Activated CD4-positive, CD25-positive, alpha-beta regulatory T cell treated with anti-CD3 and anti-CD28 coated beads, Interleukin-2, amount 50 U/mL, for 24 hours (primary cell): ENCODE data around the gene ARL6IP5.

ENCODE experiments used
- ATAC-seq, 2 donors: fragments of 150-1000 bp; cut with Tn5 transposase; one replicate each; pipeline ENCODE4 v1.10.0; 2021; ENCODE audit warnings: mild to moderate bottlenecking in 1 of 2, moderate library complexity in 1 of 2

Gene ARL6IP5

GRCh38 chr3:69084326-69085167 is at the start of gene ARL6IP5:
Gene ARL6IP5 (plus strand): TSS chr3:69084937. CDS start chr3:69085048, 111 bp downstream.
- ATAC-seq, result peak; percentile 43 to 47

GRCh38 chr3:69044608-69045007 is 40.1 kb upstream of the ARL6IP5 start:
- ATAC-seq, result no peak

- no peak for ATAC-seq
These were observed 35.7 kb upstream of the ARL6IP5 start for GRCh38 chr3:69048990-69049389.

GRCh38 chr3:69051756-69052471 is 32.8 kb upstream of the ARL6IP5 start, which contains the start of gene TMF1:
Gene TMF1 (minus strand): TSS chr3:69052333. CDS start chr3:69052086, 247 bp downstream.
- peak; percentile 95 for ATAC-seq

GRCh38 chr3:69052472-69052898 is 32.3 kb upstream of the ARL6IP5 start:
- ATAC-seq, result no peak

GRCh38 chr3:69058180-69058946 is 26.4 kb upstream of the ARL6IP5 start:
- peak; percentile 65 to 75 for ATAC-seq

GRCh38 chr3:69058947-69059224 is 25.9 kb upstream of the ARL6IP5 start:
- ATAC-seq, result peak in 1 of 2 donors; percentile 12

GRCh38 chr3:69059688-69060087 is 25.0 kb upstream of the ARL6IP5 start:
- peak; percentile 44 to 52 for ATAC-seq

GRCh38 chr3:69063636-69064035 is 21.1 kb upstream of the ARL6IP5 start:
- ATAC-seq, result peak; percentile 21 to 39

- peak in 1 of 2 donors; percentile 36 for ATAC-seq
These were observed 19.3 kb upstream of the ARL6IP5 start for GRCh38 chr3:69065318-69065964.

GRCh38 chr3:69066121-69066520 is 18.6 kb upstream of the ARL6IP5 start:
- ATAC-seq, result no peak

- peak in 1 of 2 donors; percentile 27 for ATAC-seq
These were observed 11.8 kb upstream of the ARL6IP5 start for GRCh38 chr3:69072928-69073327.

GRCh38 chr3:69079269-69080159 is 5.2 kb upstream of the ARL6IP5 start:
- no peak for ATAC-seq

- peak; percentile 46 to 52 for ATAC-seq
These were observed 4.4 kb upstream of the ARL6IP5 start, which contains the start of gene UBA3 for GRCh38 chr3:69080233-69080920. Gene UBA3 (minus strand): TSS chr3:69080365. CDS start chr3:69080353, 12 bp downstream.

GRCh38 chr3:69081583-69082262 is 3.0 kb upstream of the ARL6IP5 start:
- ATAC-seq, result no peak

GRCh38 chr3:69082361-69082760 is 2.4 kb upstream of the ARL6IP5 start:
- ATAC-seq, result no peak

- ATAC-seq, result peak; percentile 74 to 76
These were observed 1.9 kb upstream of the ARL6IP5 start for GRCh38 chr3:69082805-69083204.

GRCh38 chr3:69085168-69085832 is 563 bp downstream of the ARL6IP5 start:
- no peak for ATAC-seq
